Lower leg skin (tissue), 4 donors: ENCODE measurements around the gene R3HDM4. TPM values are rescaled to one million over a fixed set of nuclear protein-coding genes. Genes with fewer than 3 reads are reported as not detected.
"Not testable (repeated sequence)": the region's sequence is repeated elsewhere in the genome, so short reads cannot be mapped to it uniquely, and the experiment has no call there.

Source experiments
- DNase-seq, 2 donors: peaks; one replicate each; pipeline ENCODE4 v3.0.0-alpha.2; 2019; ENCODE audit warnings: low spot score in 2 of 2
- H3K4me3 ChIP-seq: fragments of 200-600 bp; sonication (generic); 2 replicates; pipeline ENCODE4 v1.5.1; 2017; ENCODE audit warnings: mild to moderate bottlenecking, low read depth; ENCODE audit not compliant: poor library complexity, severe bottlenecking
- POLR2A ChIP-seq, 2 donors: fragments of 450-650 bp; IDR thresholded peaks; one replicate each; pipeline ENCODE4 v1.6.1; 2016 to 2017; ENCODE audit warnings: antibody characterized with exemption in 2 of 2, mild to moderate bottlenecking in 1 of 2, moderate library complexity in 1 of 2
- WGBS, 2 donors: methylation state at CpG; one replicate each; pipeline ENCODE4 v1.1.5; 2018; 5-methylcytosine and 5-hydroxymethylcytosine counted together
- intact Hi-C: fragments of 100-400 bp; cut with DNase I; formaldehyde crosslinking; loops from one replicate; pipeline ENCODE4 v1.15.0; 2023; ENCODE audit warnings: low total_unique reads
- total RNA-seq, 4 donors: library from RNA; depleted of rRNA; stranded (reverse); fragments of >200 nt; gene quantifications; one replicate each; pipeline ENCODE4 v1.1.0, GENCODE V29; 2016
- TF ChIP-seq, protein P1 (sequence below), 3 donors: fragments of 450-650 bp; IDR thresholded peaks; one replicate each; pipeline ENCODE4 v1.5.1; 2016; ENCODE audit warnings: antibody characterized with exemption in 3 of 3, mild to moderate bottlenecking in 3 of 3, moderate library complexity in 2 of 3

R3HDM4 gene
- total RNA-seq, 4 donors from 2014 or later = 58.1 to 75.6 (median 65.8) TPM

GRCh38 chr19:892894-893689 lies 19.9 kb downstream of the R3HDM4 start, which contains the start of the genes MED16 and RNU6-9:
TSS of gene MED16 (minus strand) at chr19:893187. CDS start at chr19:891131, 2,056 bp downstream.
TSS of gene RNU6-9 (plus strand) at chr19:893484.
- TF ChIP-seq, protein P1, sequence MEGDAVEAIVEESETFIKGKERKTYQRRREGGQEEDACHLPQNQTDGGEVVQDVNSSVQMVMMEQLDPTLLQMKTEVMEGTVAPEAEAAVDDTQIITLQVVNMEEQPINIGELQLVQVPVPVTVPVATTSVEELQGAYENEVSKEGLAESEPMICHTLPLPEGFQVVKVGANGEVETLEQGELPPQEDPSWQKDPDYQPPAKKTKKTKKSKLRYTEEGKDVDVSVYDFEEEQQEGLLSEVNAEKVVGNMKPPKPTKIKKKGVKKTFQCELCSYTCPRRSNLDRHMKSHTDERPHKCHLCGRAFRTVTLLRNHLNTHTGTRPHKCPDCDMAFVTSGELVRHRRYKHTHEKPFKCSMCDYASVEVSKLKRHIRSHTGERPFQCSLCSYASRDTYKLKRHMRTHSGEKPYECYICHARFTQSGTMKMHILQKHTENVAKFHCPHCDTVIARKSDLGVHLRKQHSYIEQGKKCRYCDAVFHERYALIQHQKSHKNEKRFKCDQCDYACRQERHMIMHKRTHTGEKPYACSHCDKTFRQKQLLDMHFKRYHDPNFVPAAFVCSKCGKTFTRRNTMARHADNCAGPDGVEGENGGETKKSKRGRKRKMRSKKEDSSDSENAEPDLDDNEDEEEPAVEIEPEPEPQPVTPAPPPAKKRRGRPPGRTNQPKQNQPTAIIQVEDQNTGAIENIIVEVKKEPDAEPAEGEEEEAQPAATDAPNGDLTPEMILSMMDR (IDR thresholded peaks at IDR 0.05) = no peak
- no peak for TF ChIP-seq POLR2A (IDR thresholded peaks at IDR 0.05)
- DNase-seq = peak; percentile 92 to 98
- intact Hi-C loops = no loop called here
- peak within 1 kb of the TSS; percentile 87 for H3K4me3 ChIP-seq
- 1% methylated on average over 28 to 61 of the region's 69 CpGs for WGBS, 2 donors

DNA sequence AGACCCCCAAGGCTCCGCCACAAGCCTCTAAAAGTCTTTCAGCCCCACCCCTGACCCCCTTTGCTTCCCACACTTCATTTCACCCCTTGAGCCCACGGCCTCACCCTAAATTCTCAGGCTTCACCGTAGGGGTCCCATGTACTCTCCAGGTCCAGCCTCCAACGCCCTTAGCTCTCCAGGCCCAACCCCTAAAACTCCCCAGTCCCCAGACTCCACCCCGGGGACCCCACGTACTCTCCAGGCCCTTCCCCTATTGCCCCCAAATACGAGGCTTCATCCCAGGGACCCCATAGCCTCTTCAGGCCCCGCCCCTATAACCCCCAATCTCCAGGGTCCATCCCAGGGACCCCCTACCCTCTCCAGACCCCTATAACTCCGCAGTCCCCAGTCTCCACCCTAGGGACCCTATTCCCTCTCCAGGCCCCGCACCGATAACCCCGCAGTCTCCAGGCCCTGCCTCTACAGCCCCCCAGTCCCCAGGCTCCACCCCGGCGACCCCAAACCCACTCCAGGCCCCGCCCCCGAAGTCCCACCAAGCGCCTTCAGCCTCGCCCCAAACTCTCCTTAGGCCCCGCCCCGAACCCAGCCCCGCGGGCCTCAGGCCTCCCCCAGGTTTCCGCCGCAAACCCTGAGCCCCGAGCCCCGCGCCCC lies 20.7 kb downstream of the R3HDM4 start:
- 4 to 6% methylated on average over 20 to 22 of the region's 27 CpGs for WGBS, 2 donors
- intact Hi-C loops = no loop called here
- DNase-seq = no peak
- peak overlapping the region; percentile 87 for H3K4me3 ChIP-seq
- no peak for TF ChIP-seq POLR2A (IDR thresholded peaks at IDR 0.05)
- TF ChIP-seq, protein P1 (IDR thresholded peaks at IDR 0.05) = no peak

GRCh38 chr19:891421-892200 lies 21.4 kb downstream of the R3HDM4 start:
- not testable (repeated sequence) for DNase-seq

DNA sequence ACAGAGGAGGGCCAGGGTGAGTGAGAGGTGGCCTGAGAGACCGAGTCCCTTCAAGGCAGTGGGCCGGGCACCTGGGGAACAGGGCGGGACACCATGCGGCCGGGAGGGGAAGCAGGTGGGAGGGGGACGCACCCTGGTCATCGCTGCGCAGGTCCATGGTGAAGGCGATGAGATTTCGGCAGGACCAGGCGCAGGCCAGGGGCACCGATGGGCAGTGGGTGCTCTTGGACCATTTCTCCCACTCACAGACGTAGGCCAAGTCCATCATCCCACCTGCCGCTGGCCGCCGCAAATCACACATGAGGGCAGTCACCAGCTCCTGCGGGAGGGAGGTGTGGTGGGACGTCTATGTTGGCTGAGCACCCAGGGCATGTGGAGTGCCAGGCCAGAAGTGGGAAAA lies 22.2 kb downstream of the R3HDM4 start:
- intact Hi-C loops = no loop called here
- no peak overlapping the region for H3K4me3 ChIP-seq
- no peak for DNase-seq
- TF ChIP-seq POLR2A (IDR thresholded peaks at IDR 0.05) = no peak
- TF ChIP-seq, protein P1 (IDR thresholded peaks at IDR 0.05) = no peak
- WGBS, 2 donors = 84 to 92% methylated on average over 18 of the region's 18 CpGs

More at GRCh38 chr19:891421-892200, 21.4 kb downstream of the R3HDM4 start:
- H3K4me3 ChIP-seq, intact Hi-C loops: not testable (repeated sequence)
- 61 to 63% methylated on average over 31 to 46 of the region's 50 CpGs for WGBS, 2 donors

- no peak overlapping the region for H3K4me3 ChIP-seq
- intact Hi-C loops = no loop called here
- 93% methylated on average over 19 to 22 of the region's 26 CpGs for WGBS, 2 donors
- TF ChIP-seq, protein P1 (IDR thresholded peaks at IDR 0.05) = no peak
- no peak for TF ChIP-seq POLR2A (IDR thresholded peaks at IDR 0.05)
- DNase-seq = no peak
Observed at GRCh38 chr19:889662-890295, 23.2 kb downstream of the R3HDM4 start.
